ENCODE results near the gene TPRX2.
"Not testable (repeated sequence)": the region's sequence is repeated elsewhere in the genome, so short reads cannot be mapped to it uniquely, and the experiment has no call there.

Gene TPRX2

GRCh38 chr19:47858646-47859285 lies at the start of gene TPRX2:
Gene TPRX2 (plus strand): TSS chr19:47859235. CDS start chr19:47859247, 12 bp downstream.
- not testable (repeated sequence) for DNase-seq

DNA sequence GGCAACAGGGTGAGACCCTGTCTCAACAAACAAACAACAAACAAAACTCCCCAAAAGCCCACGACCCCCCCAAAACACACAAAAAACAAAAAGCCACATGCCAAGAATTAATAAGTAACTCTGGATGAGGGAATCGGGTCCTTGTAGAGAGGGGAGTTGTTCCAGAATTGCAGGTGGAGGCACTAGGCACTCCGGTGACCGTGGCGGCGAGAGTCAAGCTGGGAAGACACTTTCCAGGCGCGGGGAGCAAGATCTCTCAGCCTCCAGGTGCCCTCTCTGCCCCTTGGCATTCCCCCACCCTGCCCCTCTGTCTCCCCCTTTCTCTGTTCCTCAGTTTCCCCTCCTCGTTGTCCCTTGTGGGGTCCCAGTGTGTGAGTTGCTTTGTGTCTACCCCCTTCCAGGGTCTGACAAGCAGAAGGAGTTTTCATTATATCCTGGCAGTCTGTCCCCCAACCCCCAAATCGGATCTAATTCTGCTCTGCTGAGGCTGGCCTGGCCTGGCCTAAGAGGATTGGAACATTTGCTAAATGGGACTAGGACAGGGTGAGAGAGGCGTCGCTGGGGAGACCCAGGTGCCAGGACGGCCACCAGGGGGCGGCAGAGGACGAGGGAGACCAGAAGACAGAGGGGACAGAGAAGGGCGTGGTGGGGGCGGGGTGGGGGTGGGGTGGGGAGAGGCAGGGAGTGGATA lies 45.6 kb upstream of the TPRX2 start:
- DNase-seq = peak; percentile 81

- DNase-seq = no peak
Measured at GRCh38 chr19:47813995-47814328, 45.1 kb upstream of the TPRX2 start.

DNA sequence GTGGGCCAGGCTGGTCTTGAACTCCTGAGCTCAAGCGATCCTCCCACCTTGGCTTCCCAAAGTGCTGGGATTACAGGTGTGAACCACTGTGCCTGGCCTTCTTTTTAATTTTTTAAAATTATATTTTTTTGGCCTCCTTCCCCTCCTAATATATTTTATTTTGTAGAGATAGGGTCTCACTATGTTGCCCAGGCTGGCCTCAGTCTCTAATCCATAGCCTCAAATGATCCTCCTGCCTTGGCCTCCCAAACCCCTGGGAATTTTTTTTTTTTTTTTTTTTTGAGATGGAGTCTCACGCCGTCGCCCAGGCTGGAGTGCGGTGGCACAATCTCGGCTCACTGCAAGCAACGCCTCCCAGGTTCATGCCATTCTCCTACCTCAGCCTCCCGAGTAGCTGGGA lies 42.8 kb upstream of the TPRX2 start:
- not testable (repeated sequence) for DNase-seq

- not testable (repeated sequence) for DNase-seq
Measured at GRCh38 chr19:47818221-47818620, 40.8 kb upstream of the TPRX2 start.

- no peak for DNase-seq
Measured at GRCh38 chr19:47819858-47820257, 39.2 kb upstream of the TPRX2 start.

DNA sequence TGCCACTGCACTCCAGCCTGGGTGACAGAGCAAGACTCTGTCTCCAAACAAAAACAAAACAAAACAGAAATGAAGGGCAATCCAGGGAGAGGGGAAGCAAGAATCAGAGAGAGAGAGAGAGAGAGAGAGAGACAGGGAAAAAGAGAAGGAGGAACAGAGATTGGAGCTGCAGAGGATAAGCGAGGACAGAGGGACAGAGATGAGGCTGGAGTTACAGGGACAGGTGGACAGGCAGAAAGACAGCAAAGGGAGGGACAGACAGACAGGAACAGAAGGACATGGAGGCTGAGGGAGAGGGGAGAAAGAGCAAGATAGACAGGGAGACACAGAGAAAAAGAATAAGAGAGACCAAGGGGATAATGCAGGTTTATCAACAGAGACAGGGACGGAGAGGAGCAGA lies 38.6 kb upstream of the TPRX2 start:
- no peak for DNase-seq

- DNase-seq = no peak
Measured at GRCh38 chr19:47821460-47822020, 37.5 kb upstream of the TPRX2 start, which contains the start of gene CRX. Gene CRX (plus strand): TSS chr19:47821937. CDS start chr19:47834444, 12,507 bp downstream.

- DNase-seq = no peak
Measured at GRCh38 chr19:47824396-47824795, 34.6 kb upstream of the TPRX2 start.

DNA sequence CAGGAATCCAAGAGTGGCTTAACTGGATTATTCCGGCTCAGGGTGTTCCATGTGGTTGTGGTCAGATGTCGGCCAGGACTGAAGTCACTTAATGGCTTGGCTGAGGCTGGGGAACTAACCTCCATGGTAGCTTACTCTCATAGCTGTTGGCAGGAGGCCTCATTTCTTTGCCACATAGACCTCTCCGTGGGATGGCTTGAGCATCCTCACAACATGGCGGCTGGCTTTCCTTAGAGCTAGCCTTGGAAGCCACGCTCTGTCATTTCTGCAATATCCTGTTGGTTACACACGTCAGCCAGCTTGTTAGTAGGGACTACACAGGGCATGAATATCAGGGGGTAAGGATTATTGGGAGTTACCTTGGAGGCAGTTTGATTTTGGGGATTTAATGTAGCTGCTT lies 32.2 kb upstream of the TPRX2 start:
- DNase-seq = no peak

DNA sequence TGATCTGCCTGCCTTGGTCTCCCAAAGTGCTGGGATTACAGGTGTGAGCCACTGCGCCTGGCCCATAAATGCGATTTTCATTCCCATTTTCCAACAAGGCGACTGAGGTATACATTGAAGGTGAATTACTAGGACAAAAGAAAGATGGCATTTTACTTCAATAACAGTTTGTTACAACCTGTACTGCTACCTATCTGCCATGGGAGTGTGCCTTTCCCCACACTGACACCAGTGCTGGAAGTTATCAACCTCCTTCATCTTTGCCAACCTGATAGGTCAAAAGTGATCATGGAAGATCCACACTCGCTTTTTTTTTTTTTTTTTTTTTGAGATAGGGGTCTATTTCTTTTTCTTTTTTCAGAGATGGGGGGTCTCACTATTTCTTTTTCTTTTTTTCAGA lies 26.3 kb upstream of the TPRX2 start:
- DNase-seq = no peak

- no peak for DNase-seq
Measured at GRCh38 chr19:47836038-47836437, 23.0 kb upstream of the TPRX2 start.

DNA sequence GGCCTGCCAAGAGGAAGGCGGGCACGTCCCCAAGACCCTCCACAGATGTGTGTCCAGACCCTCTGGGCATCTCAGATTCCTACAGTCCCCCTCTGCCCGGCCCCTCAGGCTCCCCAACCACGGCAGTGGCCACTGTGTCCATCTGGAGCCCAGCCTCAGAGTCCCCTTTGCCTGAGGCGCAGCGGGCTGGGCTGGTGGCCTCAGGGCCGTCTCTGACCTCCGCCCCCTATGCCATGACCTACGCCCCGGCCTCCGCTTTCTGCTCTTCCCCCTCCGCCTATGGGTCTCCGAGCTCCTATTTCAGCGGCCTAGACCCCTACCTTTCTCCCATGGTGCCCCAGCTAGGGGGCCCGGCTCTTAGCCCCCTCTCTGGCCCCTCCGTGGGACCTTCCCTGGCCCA lies 19.6 kb upstream of the TPRX2 start:
- DNase-seq = no peak

DNA sequence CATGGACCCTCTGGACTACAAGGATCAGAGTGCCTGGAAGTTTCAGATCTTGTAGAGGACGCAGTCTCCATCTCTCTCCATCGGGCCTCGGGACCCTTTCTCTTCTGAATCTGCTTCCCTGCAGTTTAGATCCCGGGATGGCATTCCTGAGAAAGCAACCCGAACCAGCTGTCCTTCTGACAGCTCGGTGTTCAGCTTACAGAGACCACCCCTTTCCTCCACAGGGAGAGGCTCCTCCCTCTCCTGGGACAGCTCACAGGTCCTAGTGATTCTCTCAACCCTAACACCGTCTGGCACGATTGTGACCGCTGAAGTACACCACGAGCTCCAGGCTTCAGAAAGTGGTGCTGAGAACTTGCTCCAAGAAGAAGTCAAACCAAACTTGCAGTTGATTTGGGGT lies 19.1 kb upstream of the TPRX2 start:
- DNase-seq = no peak

DNA sequence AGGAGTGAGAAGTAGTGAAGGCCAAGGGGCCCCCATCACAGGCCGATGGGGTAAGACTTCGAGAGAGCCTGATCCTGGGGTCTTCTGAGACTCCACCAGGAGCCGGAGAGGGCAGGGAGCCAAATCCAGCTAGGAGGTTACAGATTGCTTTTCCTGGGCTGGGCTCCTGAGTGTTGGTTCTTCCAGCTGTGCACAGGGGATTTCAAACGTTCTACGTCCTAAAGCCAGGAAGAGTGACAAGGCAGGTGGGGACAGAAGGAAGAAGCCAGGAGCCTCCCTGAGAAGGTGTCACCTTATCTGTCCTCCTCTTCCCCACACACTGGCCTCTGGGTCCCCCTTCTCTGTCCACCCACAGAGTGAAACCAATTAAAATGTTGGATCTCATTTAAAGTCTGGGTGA lies 16.1 kb upstream of the TPRX2 start:
- DNase-seq = no peak

DNA sequence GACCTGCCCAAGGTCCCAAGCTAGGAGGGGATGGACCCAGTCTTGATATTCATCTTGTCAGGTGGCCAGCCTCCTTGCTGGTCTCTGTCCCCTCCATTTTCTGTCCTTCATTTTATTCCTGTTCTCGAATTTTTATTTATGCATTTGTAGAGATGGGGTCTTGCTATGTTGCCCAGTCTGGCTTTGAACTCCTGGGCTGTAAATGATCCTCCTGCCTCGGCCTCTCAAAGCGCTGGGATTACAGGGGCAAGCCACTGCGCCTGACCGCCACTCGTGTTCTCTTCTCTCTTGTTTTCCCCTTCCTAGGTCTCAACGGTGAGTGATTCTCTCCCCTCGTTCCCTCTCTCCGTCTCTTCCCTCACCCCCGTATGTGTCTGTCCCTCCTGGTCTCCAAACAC lies 10.6 kb upstream of the TPRX2 start:
- no peak for DNase-seq

DNA sequence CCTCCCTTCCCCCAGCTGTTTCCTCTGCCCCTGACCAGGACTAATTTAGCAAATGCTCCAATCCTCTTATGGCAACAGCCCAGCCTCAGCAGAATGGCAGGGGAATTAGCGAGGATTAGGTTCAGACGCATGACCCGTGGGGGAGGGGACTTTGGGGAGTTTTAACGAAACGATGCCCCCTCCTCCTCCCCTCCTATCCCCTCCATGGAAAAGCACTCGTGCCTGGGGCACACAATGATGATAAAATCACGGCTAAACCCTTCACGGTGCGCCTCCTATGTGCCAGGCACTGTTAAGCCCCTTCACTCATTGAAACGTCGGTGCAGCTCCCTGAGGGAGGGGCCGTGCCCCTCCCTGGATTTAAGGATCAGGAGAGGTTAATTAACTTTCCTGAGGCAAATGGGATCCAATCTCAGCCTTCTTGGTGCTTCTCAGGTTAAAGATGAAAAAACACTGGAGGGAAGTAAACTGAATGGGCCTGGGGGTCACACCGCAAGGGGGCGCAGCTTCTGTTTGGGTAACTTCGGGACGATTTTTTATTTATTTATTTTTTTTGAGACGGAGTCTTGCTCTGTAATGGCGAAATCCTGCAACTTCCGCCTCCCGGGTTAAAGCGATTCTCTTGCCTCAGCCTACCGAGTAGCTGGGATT lies 10.1 kb upstream of the TPRX2 start:
- DNase-seq = no peak

DNA sequence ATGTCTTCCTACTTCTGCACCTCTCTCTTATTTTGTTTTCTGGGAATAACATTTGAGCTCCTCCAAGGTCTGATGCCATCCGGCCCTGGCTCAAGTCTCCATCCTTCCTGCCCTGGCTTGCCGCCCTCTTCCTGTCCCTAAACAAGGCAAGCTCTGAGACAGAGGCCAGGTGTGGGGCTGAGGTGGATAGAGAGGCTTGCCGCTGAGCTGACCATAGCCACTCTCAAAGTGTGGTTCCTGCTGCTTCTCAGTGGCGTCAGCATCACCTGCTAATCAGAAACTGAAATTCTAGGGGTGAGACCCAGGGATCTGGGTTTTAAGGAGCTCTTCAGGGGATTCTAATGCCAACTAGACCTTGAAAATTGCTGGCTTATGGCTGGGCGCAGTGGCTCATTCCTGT lies 6.0 kb upstream of the TPRX2 start:
- no peak for DNase-seq

GRCh38 chr19:47854459-47854858 lies 4.6 kb upstream of the TPRX2 start:
- DNase-seq = no peak

DNA sequence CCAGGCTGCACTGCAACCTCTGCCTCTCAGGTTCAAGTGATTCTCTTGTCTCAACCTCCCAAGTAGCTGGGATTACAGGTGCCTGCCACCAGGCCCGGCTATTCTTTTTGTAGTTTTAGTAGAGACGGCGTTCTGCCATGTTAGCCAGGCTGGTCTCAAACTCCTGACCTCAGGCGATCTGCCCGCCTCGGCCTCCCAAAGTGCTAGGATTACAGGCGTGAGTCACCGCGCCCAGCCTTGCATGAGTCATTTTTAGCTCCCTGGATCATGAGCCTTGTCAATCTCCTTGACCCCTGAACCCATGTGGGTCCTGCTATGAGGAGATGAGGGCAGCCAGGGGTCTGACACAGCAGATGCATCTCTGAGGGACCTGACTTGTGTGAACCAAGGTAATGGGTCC lies 804 bp upstream of the TPRX2 start:
- not testable (repeated sequence) for DNase-seq

DNA sequence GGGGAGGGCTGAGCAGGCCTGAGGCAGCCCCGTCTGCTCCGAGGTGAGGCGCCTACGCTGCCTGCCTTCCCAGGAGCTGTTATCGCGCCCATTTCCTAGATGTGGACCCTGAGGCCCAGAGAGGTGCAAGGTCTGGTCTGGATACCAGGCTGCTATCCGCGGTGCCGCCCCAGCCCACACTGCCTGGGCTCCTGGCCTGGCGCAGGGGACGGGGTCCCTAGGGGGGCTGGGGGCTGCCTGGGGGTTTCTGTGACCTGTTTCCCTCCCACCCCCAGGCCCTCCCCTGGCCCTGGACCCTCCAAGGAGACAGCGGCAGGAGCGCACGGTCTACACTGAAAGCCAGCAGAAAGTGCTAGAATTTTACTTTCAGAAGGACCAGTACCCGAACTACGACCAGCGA lies 803 bp downstream of the TPRX2 start:
- not testable (repeated sequence) for DNase-seq

DNA sequence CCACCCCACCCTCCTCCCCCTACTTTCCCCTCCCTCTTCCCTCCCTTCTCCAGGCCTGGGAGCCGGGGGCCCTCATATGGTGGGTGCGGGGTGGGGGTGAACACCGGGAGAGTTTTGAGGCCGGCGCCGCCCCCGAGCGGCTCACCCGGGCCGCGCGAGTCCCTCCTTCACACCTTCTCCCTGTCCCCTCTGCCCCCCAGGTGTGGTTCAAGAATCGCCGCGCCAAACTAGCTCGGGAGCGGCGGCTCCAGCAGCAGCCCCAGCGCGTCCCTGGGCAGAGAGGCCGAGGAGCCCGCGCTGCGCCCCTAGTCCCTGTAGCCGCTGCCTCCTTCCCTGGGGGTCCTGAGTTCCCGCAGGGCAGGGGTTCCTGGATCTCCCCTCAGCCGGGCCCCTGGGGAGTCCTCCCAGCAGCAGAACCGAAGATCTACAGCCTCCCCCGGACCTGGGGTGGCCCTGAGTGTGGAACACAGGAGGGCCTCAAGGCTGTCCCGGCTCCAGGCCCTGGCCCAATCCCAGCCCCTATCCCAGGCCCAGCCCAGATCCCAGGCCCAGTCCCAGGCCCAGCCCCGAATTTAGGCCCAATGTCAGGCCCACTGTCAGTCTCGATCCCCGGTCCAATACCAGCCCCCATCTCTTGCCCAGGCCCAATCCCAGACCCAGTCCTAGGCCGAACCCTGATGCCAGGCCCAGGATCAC lies 1.7 kb downstream of the TPRX2 start:
- no peak for DNase-seq

GRCh38 chr19:47861630-47862029 lies 2.6 kb downstream of the TPRX2 start:
- no peak for DNase-seq

All from right forelimb (tissue), 1 donor.